SK-N-SH treated with all-trans-retinoic acid at 6 μM for 48 hours (cell line): Measurements from ENCODE around the gene CRAMP1.

Source experiments
- ATAC-seq: fragments of 200-7000 bp; cut with Tn5 transposase; 3 replicates; pipeline ENCODE4 v1.9.1; 2020; ENCODE audit warnings: mild to moderate bottlenecking, moderate library complexity
- ARNTL ChIP-seq: fragments of 450-650 bp; formaldehyde crosslinking; IDR thresholded peaks from 2 replicates; pipeline ENCODE4 v1.5.0; 2020; ENCODE audit warnings: low read depth, mild to moderate bottlenecking, moderate library complexity, borderline replicate concordance
- BACH2 ChIP-seq: fragments of 250-450 bp; sonication (Bioruptor Pico); IDR thresholded peaks from 2 replicates; pipeline ENCODE4 v1.9.0; 2021; ENCODE audit warnings: mild to moderate bottlenecking, borderline replicate concordance
- CREB5 ChIP-seq: fragments of 250-450 bp; sonication (Bioruptor Pico); IDR thresholded peaks from 2 replicates; pipeline ENCODE4 v1.5.1; 2020; ENCODE audit warnings: low read depth, mild to moderate bottlenecking, moderate library complexity
- CSDC2 ChIP-seq: fragments of 250-450 bp; sonication (Bioruptor Pico); IDR thresholded peaks from 2 replicates; pipeline ENCODE4 v1.5.0; 2020; ENCODE audit warnings: mild to moderate bottlenecking, moderate library complexity
- CSRNP3 ChIP-seq: fragments of 250-450 bp; sonication (Bioruptor Pico); IDR thresholded peaks from 2 replicates; pipeline ENCODE4 v1.5.1; 2021; ENCODE audit warnings: mild to moderate bottlenecking, moderate library complexity
- GLIS3 ChIP-seq: fragments of 250-450 bp; sonication (Bioruptor Pico); IDR thresholded peaks from 2 replicates; pipeline ENCODE4 v1.5.0; 2020; ENCODE audit warnings: mild to moderate bottlenecking, moderate library complexity
- ISL1 ChIP-seq: fragments of 250-450 bp; sonication (Bioruptor Pico); IDR thresholded peaks from 2 replicates; pipeline ENCODE4 v2.1.2; 2022; ENCODE audit warnings: mild to moderate bottlenecking, moderate library complexity
- POU6F1 ChIP-seq: fragments of 250-450 bp; sonication (Bioruptor Pico); IDR thresholded peaks from 2 replicates; pipeline ENCODE4 v1.8.0; 2021; ENCODE audit warnings: low read depth, mild to moderate bottlenecking, moderate library complexity, borderline replicate concordance
- PPARA ChIP-seq: fragments of 250-450 bp; sonication (Bioruptor Pico); IDR thresholded peaks from 2 replicates; pipeline ENCODE4 v1.5.0; 2020; ENCODE audit warnings: mild to moderate bottlenecking, borderline replicate concordance
- RARB ChIP-seq: fragments of 250-450 bp; sonication (Bioruptor Pico); IDR thresholded peaks from 2 replicates; pipeline ENCODE4 v1.8.0; 2021; ENCODE audit warnings: mild to moderate bottlenecking, moderate library complexity
- TOX ChIP-seq: fragments of 250-450 bp; sonication (Bioruptor Pico); IDR thresholded peaks from 2 replicates; pipeline ENCODE4 v1.8.0; 2021; ENCODE audit warnings: mild to moderate bottlenecking, moderate library complexity, borderline replicate concordance
- TSHZ2 ChIP-seq: fragments of 250-450 bp; sonication (Bioruptor Pico); IDR thresholded peaks from 2 replicates; pipeline ENCODE4 v1.5.0; 2020; ENCODE audit warnings: mild to moderate bottlenecking, moderate library complexity
- ZC3H10 ChIP-seq: fragments of 250-450 bp; sonication (Bioruptor Pico); IDR thresholded peaks from 2 replicates; pipeline ENCODE4 v1.5.1; 2021; ENCODE audit warnings: mild to moderate bottlenecking, moderate library complexity
- ZFP30 ChIP-seq: fragments of 450-650 bp; formaldehyde crosslinking; IDR thresholded peaks from 2 replicates; pipeline ENCODE4 v1.5.0; 2022; ENCODE audit warnings: mild to moderate bottlenecking, moderate library complexity
- ZNF565 ChIP-seq: fragments of 450-650 bp; formaldehyde crosslinking; conservative IDR thresholded peaks from 2 replicates; pipeline ENCODE4 v1.5.0; 2020; ENCODE audit warnings: low read depth, mild to moderate bottlenecking, moderate library complexity
- ZNF70 ChIP-seq: fragments of 450-650 bp; formaldehyde crosslinking; IDR thresholded peaks from 2 replicates; pipeline ENCODE4 v1.5.0; 2020; ENCODE audit warnings: mild to moderate bottlenecking, moderate library complexity

Gene CRAMP1

GRCh38 chr16:1580956-1581355 lies 31.2 kb upstream of the CRAMP1 start:
- ATAC-seq, result no peak
- TF ChIP-seq PPARA (CRISPR knock-in tag) (no peak), RARB (CRISPR knock-in tag) (no peak), ARNTL (CRISPR knock-in tag) (no peak), CSRNP3 (CRISPR knock-in tag) (no peak), ZNF565 (CRISPR knock-in tag) (no peak), BACH2 (CRISPR knock-in tag) (no peak), ZC3H10 (no peak), POU6F1 (CRISPR knock-in tag) (no peak), CSDC2 (no peak), TOX (CRISPR knock-in tag) (no peak), GLIS3 (no peak)
- TF ChIP-seq, all 23 proteins: peak for 0

GRCh38 chr16:1581804-1582203 lies 30.4 kb upstream of the CRAMP1 start:
- ATAC-seq, result no peak
- no peak for TF ChIP-seq CREB5 (CRISPR knock-in tag)
- no peak for TF ChIP-seq RARB (CRISPR knock-in tag)
- TF ChIP-seq ZNF565 (CRISPR knock-in tag), result no peak
- TF ChIP-seq ZNF70 (CRISPR knock-in tag), result no peak
- TF ChIP-seq POU6F1 (CRISPR knock-in tag), result no peak
- no peak for TF ChIP-seq CSRNP3 (CRISPR knock-in tag)

GRCh38 chr16:1583180-1583579 lies 29.0 kb upstream of the CRAMP1 start:
- no peak for ATAC-seq
- no peak for TF ChIP-seq GLIS3
- TF ChIP-seq ZNF70 (CRISPR knock-in tag), result no peak

GRCh38 chr16:1584926-1585484 lies 27.2 kb upstream of the CRAMP1 start:
- no peak for ATAC-seq
- no peak for TF ChIP-seq ZC3H10
- no peak for TF ChIP-seq PPARA (CRISPR knock-in tag)
- TF ChIP-seq CSRNP3 (CRISPR knock-in tag), result no peak
- TF ChIP-seq TOX (CRISPR knock-in tag), result no peak
- no peak for TF ChIP-seq TSHZ2
- no peak for TF ChIP-seq CREB5 (CRISPR knock-in tag)
- TF ChIP-seq CSDC2, result no peak
- no peak for TF ChIP-seq ISL1 (CRISPR knock-in tag)
- TF ChIP-seq GLIS3, result no peak
- no peak for TF ChIP-seq BACH2 (CRISPR knock-in tag)
- no peak for TF ChIP-seq POU6F1 (CRISPR knock-in tag)
- TF ChIP-seq ARNTL (CRISPR knock-in tag), result no peak
- TF ChIP-seq ZFP30, result no peak
